Measurements from ENCODE around the gene CALB2.

GRCh38 chr16:71383054-71383773 is 24.7 kb downstream of the CALB2 start:
- TF ChIP-seq CTCF (IDR thresholded peaks at IDR 0.05 in 4 of 5, conservative IDR thresholded peaks at IDR 0.05 in 1 of 5) (no peak), POLR2A (IDR thresholded peaks at IDR 0.05) (no peak)

Data from gastrocnemius medialis (tissue), 4 donors.